Fibroblast of mammary gland (primary cell): ENCODE measurements around the gene TTLL13.

Experiments used
- DNase-seq: peaks from one replicate; pipeline ENCODE4 v3.0.0-alpha.2; 2010; ENCODE audit warnings: low read depth
- H3K4me3 ChIP-seq: 2 replicates; pipeline ENCODE4 v1.5.1; 2011; ENCODE audit warnings: low read depth, mild to moderate bottlenecking, low read length, moderate library complexity; ENCODE audit not compliant: control insufficient read depth
- CTCF ChIP-seq: conservative IDR thresholded peaks from 2 replicates; pipeline ENCODE4 v1.5.1; 2011; ENCODE audit warnings: low read depth, low read length, inconsistent platforms; ENCODE audit not compliant: control insufficient read depth, insufficient read depth

The TTLL13 gene

DNA sequence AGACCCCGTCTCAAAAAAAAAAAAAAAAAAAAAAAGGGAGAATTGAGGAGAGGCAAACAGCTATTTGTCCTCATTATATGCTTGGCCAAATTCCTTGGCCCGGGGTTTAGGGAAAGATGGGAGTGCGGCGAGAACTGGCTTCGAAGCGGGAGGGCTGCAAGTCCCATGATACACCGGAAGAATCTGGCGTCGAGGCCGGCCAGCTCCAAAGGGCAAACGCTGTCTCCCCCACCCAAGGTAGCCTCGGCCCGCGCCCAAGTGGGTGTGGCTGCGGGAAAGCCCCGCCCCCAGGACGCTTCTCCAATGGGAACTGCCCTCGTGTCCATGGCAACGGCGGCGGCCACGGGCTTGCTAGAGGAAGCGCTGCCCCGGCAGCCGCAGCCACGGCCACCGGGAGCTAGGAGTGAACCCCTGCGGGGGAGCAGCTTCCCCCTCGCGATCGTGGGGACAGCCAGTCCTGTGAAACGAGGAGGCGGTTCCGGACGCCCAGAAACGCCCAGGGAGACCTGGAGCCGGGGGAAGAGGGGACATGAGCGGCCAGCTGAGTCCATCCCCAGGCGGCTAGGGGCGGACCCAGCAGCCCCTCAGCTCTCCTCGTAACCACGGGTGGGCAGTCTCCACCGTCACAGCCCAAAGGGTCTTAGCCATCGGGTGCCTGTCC is at the start of gene TTLL13:
TTLL13 (plus strand) TSS at position 354 of the 661 bp plus-strand sequence. CDS start 1,075 bp downstream, outside the sequence.
- H3K4me3 ChIP-seq: peak within 1 kb of the TSS; percentile 63
- TF ChIP-seq CTCF: no peak
- DNase-seq: peak; percentile 70

GRCh38 chr15:90200534-90201129 is 48.7 kb upstream of the TTLL13 start:
- no peak for DNase-seq
- H3K4me3 ChIP-seq: peak overlapping the region; percentile 58
- no peak for TF ChIP-seq CTCF

DNA sequence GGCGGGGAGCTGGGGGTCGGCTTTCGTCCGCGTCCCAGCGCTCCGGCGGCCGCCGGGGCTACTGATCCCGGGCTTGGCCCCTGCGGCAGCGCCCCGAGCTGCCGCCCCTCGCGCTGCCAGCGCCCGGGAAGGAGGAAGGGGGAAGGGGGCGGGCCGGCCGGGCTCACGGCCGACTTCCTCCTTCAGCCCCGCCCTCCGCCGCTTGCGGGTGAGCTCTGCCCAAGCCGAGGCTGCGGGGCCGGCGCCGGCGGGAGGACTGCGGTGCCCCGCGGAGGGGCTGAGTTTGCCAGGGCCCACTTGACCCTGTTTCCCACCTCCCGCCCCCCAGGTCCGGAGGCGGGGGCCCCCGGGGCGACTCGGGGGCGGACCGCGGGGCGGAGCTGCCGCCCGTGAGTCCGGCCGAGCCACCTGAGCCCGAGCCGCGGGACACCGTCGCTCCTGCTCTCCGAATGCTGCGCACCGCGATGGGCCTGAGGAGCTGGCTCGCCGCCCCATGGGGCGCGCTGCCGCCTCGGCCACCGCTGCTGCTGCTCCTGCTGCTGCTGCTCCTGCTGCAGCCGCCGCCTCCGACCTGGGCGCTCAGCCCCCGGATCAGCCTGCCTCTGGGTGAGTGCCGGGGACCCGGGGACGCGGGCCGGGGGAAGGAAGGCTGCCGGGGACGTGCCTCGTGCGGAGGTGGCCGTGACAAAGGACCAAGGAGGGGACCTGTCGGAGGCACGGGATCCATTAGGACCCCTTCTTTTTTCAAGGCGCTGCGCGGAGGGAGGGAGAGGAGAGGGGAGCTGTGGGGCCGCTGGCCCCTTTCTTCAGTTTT is 48.0 kb upstream of the TTLL13 start, which contains the start of gene SEMA4B:
SEMA4B (plus strand) TSS at position 201 of the 814 bp plus-strand sequence; CDS start at position 450, 249 bp downstream.
- no peak for TF ChIP-seq CTCF
- H3K4me3 ChIP-seq: peak within 1 kb of the TSS; percentile 58
- DNase-seq: peak; percentile 17

- DNase-seq: no peak
- H3K4me3 ChIP-seq: peak overlapping the region; percentile 58
- no peak for TF ChIP-seq CTCF
These were observed 47.4 kb upstream of the TTLL13 start for GRCh38 chr15:90201944-90202375.

DNA sequence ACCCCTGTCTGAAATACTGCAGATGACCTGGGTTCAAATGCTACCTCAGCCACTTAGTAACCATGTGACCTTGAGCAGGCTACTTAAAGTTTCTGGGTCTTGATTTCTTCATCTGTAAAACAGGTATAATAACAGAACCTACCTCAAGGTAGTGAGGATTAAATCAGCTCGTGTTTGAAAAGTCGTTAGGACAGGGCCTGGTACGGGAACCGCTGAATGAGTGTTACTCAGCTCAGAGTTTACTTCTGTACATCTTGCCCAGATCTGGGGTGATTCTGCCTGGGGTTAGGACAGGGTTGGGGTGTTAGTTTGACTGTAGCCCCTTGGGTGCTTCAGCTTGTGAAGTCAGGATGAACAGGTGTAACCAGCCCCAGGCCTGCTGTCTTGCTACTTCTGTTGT is 46.4 kb upstream of the TTLL13 start:
- no peak overlapping the region for H3K4me3 ChIP-seq
- no peak for TF ChIP-seq CTCF

GRCh38 chr15:90203473-90203872 is 45.9 kb upstream of the TTLL13 start:
- no peak overlapping the region for H3K4me3 ChIP-seq

More for the DNA sequence above, 46.4 kb upstream of the TTLL13 start:
- no peak for DNase-seq

More at GRCh38 chr15:90203473-90203872, 45.9 kb upstream of the TTLL13 start:
- TF ChIP-seq CTCF: no peak
- no peak for DNase-seq
